ENCODE results near the gene C16orf96.
A peak's percentile ranks its signal among the peaks of the same experiment; 100 is the strongest.

The C16orf96 gene

DNA sequence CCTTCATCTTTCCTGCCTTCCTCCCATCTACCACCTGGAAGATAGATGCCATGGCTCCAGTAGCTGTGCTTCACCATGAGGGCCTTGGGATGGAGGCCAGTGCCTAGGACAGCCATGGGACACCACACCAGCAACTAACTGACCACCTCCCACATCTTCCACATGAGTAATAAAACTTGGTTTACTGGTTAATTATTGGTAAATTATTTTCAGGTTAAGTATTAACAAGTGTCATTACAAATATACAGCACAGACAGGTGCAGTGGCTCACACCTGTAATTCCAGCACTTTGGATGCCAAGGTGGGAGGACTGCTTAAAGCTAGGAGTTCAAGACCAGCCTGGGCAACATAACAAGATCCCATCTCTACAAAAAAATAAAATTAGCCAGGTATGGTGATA, 31.6 kb upstream of the C16orf96 start:
- H3K4me3 ChIP-seq (replicated peaks; ENCODE audit: low read depth, low read length): no peak overlapping the region
- no peak for DNase-seq (ENCODE audit: low read depth)
- TF ChIP-seq, protein P1, sequence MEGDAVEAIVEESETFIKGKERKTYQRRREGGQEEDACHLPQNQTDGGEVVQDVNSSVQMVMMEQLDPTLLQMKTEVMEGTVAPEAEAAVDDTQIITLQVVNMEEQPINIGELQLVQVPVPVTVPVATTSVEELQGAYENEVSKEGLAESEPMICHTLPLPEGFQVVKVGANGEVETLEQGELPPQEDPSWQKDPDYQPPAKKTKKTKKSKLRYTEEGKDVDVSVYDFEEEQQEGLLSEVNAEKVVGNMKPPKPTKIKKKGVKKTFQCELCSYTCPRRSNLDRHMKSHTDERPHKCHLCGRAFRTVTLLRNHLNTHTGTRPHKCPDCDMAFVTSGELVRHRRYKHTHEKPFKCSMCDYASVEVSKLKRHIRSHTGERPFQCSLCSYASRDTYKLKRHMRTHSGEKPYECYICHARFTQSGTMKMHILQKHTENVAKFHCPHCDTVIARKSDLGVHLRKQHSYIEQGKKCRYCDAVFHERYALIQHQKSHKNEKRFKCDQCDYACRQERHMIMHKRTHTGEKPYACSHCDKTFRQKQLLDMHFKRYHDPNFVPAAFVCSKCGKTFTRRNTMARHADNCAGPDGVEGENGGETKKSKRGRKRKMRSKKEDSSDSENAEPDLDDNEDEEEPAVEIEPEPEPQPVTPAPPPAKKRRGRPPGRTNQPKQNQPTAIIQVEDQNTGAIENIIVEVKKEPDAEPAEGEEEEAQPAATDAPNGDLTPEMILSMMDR (IDR thresholded peaks at IDR 0.05; ENCODE audit: low read length, missing control alignments): no peak

DNA sequence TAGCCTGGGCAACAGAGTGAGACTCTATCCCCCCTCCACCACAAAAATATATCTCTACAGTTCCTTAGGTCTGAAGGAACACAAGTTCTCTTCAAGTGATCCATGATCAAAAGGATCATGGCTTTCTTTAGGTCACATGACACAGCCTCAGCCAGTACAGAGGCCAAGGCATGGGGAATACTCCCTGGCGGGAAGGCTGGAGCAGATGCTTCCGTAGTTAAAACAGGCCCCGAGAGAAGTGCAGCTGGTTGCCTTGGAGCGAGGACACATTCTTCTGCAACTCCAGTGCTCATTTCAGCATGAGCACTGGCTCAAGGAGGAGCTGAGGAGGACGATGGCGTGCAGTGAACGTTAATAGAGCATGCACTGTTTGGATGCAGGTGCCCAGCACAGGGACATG, 31.1 kb upstream of the C16orf96 start:
- H3K4me3 ChIP-seq (replicated peaks; ENCODE audit: low read depth, low read length): no peak overlapping the region
- no peak for DNase-seq (ENCODE audit: low read depth)
- TF ChIP-seq, protein P1 (IDR thresholded peaks at IDR 0.05; ENCODE audit: low read length, missing control alignments): no peak

DNA sequence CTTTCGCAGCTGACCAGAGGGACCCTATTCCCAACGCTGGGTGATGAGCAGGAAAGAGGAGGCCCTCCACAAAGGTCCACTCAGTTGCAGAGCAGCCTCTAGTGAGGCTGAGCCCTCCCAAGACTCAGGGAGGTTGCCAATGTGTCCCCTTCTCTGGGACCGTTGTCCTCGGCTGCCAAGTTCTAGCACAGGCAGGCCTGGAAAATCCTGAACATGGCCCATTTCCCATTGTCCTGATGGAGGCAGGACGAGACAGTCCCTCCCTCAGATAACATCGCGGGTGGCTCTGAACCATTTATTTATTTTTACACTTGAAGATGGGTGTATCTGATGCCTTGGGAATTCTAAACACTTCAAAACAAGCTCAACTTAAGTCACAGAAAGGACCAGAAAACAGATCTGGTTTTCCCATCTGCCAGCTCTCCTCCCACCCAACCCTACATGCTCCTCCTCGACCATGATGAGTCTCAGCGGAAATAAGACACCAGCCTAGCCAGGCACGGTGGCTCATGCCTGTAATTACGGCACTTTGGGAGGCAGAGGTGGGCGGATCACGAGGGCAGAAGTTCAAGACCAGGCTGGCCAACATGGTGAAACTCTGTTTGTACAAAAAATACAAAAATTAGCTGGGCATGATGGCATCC, 30.4 kb upstream of the C16orf96 start:
- H3K4me3 ChIP-seq (replicated peaks; ENCODE audit: low read depth, low read length): no peak overlapping the region
- DNase-seq (ENCODE audit: low read depth): no peak
- TF ChIP-seq, protein P1 (IDR thresholded peaks at IDR 0.05; ENCODE audit: low read length, missing control alignments): no peak

DNA sequence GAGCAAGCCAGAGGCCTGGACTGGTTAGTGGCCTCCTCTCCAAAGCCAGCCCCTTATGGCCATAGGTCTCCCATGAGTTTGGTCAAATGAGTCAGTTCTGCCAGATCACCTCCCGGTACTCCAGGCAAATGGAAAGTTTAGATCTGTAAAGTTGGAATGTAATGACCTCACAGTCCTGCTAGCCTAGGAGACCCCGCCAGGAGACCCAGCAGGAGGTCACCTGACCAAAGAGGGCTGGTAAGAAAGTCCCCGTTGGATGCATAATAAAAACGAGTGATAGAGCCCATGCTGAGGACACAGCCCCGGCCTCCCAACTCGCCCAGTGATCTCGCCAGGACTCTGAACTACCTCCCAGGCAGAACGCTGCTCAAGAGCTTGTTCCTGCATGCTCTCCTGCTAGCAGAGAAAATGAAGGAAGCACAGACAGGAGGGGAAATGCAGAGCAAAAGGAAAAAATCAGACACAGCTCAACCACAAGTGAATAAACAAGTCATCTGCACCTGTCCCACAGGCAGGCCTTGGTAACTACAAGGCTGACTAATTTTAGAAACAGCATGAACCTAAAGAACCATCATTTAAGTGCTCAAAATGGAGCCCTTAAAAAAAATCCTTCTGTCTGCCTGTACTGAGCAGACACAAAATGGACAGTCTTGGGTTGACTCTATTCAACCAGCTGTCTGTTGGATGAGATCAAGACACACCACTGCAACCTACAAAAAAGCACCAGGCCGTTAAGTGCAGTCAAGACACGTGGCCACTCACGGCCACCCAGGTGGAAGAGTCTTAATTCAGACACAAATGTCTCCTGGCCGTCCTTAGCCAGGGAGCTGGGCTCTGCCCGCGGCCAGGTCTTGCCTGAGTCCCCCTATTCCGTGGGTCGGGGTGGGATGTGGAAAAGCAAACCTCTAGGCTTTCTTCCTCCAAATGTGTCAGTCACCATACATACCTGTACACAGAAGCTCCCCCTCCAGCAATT, 26.8 kb upstream of the C16orf96 start:
- H3K4me3 ChIP-seq (replicated peaks; ENCODE audit: low read depth, low read length): no peak overlapping the region
- peak; percentile 16 for DNase-seq (ENCODE audit: low read depth)
- TF ChIP-seq, protein P1 (IDR thresholded peaks at IDR 0.05; ENCODE audit: low read length, missing control alignments): no peak

DNA sequence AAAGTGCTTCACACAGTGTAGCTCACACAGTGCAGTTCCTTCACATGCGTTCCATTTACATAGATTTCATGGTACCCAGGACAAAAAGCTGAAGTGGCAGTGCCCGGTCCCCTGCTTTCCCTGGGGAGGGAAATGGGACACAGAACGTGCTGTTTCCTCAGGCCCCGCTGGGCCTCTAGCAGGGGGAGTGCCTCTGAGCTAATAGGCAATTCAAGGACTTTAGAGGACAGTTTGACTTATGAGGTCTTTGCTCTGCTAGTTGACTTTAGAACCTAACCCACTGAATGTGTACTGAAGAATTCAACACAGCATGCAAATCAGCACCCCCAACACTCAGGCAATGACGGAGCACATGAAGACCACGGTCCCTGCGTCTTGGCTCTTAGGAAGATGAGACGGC, 24.3 kb upstream of the C16orf96 start:
- no peak overlapping the region for H3K4me3 ChIP-seq (replicated peaks; ENCODE audit: low read depth, low read length)
- no peak for DNase-seq (ENCODE audit: low read depth)

DNA sequence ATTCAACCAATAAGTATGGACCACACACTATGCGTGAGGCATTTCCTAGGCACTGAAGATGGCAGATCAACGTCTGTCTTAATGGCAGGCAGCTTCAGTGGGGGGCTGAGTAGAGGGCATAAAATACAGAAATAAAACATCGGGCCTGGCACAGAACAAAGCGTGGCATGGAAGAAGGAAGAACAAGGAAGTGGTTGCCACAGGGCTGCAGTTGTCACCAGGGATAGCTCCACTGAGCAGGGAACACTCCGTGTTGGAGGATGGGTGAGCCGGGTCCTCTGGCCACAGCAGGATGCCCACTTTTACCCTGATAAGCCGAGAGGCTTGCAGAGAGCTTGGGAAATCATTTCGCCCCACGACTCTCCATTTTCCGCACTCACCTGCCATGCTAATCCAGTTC, 23.9 kb upstream of the C16orf96 start:
- TF ChIP-seq, protein P1 (IDR thresholded peaks at IDR 0.05; ENCODE audit: low read length, missing control alignments): no peak
- no peak overlapping the region for H3K4me3 ChIP-seq (replicated peaks; ENCODE audit: low read depth, low read length)
- DNase-seq (ENCODE audit: low read depth): no peak

More for the DNA sequence above, 24.3 kb upstream of the C16orf96 start:
- TF ChIP-seq, protein P1 (IDR thresholded peaks at IDR 0.05; ENCODE audit: low read length, missing control alignments): no peak

Measured in fibroblast of pulmonary artery (primary cell).